ENCODE measurements around the gene PDE4B.

The PDE4B gene

DNA sequence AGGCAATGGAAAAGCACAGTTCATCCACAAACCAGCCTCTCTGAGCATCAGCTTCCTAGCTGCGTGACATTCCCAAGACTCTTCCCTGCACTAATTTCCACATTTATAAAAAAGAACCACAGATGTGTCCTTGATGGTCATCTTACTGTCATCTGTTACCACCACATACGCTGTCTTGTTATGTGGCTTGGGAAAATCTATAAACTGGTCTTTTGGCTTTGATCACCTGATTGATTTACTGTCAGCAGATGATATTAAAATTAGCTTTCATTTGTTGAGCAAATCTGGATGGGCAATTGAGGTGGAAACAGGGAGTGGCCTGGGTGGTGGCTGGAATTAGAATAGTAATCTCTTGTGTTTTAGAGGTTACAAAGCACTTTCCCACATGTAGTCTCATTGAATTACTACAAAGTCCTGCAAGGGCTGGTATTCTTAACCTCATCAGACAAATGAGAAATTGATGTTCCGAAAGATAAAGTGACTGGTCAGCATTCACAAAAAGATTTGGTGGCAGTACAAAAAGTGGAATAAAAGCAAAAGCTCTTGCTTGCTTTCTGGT, 509.6 kb downstream of the PDE4B start:
- H3K9ac ChIP-seq (ENCODE audit: low read depth, low read length), result no peak overlapping the region
- no peaks in the 10 kb centered on the region for H3K4me1 ChIP-seq (ENCODE audit: insufficient read depth, low read length)
- H3K27ac ChIP-seq (ENCODE audit: low read length), result no peak overlapping the region
- H3K4me3 ChIP-seq (ENCODE audit: low read length), result no peak overlapping the region
- no peaks in the 10 kb centered on the region for H3K27me3 ChIP-seq (ENCODE audit: insufficient read depth, low read length)
- no peaks in the 10 kb centered on the region for H3K36me3 ChIP-seq (ENCODE audit: insufficient read depth, low read depth, low read length)
- no peaks in the 10 kb centered on the region for H3K9me3 ChIP-seq (ENCODE audit: insufficient read depth, low read depth, low read length)

DNA sequence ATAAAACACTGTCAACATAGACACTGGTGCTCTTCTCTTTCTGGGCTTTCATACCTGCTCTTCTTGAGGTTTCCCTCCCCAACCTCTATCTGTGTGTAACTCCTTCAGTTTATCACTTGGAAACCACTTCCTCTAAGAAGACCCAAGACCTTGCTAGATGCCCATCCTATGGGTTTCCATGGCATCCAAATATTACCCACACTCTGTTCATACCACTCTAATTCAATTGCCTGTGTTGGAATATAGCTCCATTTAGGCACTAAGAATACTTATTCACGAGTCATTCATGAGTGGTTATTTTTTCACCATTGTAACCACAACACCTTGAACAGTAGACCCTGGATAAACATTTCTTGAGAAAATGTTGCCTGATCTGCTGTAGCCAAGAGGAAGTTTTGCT, 510.1 kb downstream of the PDE4B start:
- Histone ChIP-seq H3K4me3 (ENCODE audit: low read length) (no peak overlapping the region), H3K27ac (ENCODE audit: low read length) (no peak overlapping the region), H3K9ac (ENCODE audit: low read depth, low read length) (no peak overlapping the region), H3K27me3 (ENCODE audit: insufficient read depth, low read length) (no peaks in the 10 kb centered on the region), H3K36me3 (ENCODE audit: insufficient read depth, low read depth, low read length) (no peaks in the 10 kb centered on the region), H3K9me3 (ENCODE audit: insufficient read depth, low read depth, low read length) (no peaks in the 10 kb centered on the region), H3K4me1 (ENCODE audit: insufficient read depth, low read length) (no peaks in the 10 kb centered on the region)

DNA sequence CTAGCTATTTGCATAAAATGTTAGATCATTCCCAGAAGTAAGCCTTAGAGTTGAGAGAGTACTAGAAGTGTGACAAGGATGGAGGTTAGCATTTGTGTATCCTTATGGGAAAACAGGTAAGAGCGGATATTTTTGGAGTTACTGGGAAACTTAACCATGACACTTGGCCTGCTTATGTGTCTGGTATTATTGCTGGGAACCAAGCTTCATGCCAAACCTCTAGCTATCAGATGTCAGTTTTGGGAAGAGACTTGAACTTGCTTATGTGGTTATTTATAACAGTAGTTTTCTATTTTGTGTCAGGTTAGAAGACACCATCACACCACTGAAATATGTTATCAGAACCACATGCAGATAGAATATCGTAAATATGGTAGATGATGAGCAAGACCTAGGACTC, 511.0 kb downstream of the PDE4B start:
- Histone ChIP-seq H3K27me3 (ENCODE audit: insufficient read depth, low read length) (no peaks in the 10 kb centered on the region), H3K4me3 (ENCODE audit: low read length) (no peak overlapping the region), H3K4me1 (ENCODE audit: insufficient read depth, low read length) (no peaks in the 10 kb centered on the region), H3K27ac (ENCODE audit: low read length) (no peak overlapping the region), H3K36me3 (ENCODE audit: insufficient read depth, low read depth, low read length) (no peaks in the 10 kb centered on the region), H3K9ac (ENCODE audit: low read depth, low read length) (no peak overlapping the region), H3K9me3 (ENCODE audit: insufficient read depth, low read depth, low read length) (no peaks in the 10 kb centered on the region)

DNA sequence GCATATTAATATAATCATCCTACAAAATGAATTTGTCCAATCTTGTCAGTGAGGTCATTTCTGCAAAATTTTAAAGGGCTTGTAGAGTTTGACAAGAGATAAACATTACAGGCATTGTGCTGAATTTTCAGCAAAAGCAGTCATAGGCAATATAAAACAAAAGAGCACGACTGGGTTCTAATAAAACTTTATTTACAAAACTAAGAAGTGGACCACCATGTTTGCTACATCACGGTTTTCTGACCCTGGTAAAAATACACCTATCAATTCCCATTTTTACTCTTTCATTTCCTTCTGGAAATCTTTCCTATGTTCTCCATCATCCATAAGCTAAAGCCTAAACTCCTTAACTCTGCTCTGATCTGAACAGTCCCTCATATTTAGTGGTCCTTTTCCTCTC, 511.4 kb downstream of the PDE4B start:
- Histone ChIP-seq H3K36me3 (ENCODE audit: insufficient read depth, low read depth, low read length) (no peaks in the 10 kb centered on the region), H3K27ac (ENCODE audit: low read length) (no peak overlapping the region), H3K4me3 (ENCODE audit: low read length) (no peak overlapping the region), H3K9me3 (ENCODE audit: insufficient read depth, low read depth, low read length) (no peaks in the 10 kb centered on the region), H3K9ac (ENCODE audit: low read depth, low read length) (no peak overlapping the region), H3K4me1 (ENCODE audit: insufficient read depth, low read length) (no peaks in the 10 kb centered on the region), H3K27me3 (ENCODE audit: insufficient read depth, low read length) (no peaks in the 10 kb centered on the region)

DNA sequence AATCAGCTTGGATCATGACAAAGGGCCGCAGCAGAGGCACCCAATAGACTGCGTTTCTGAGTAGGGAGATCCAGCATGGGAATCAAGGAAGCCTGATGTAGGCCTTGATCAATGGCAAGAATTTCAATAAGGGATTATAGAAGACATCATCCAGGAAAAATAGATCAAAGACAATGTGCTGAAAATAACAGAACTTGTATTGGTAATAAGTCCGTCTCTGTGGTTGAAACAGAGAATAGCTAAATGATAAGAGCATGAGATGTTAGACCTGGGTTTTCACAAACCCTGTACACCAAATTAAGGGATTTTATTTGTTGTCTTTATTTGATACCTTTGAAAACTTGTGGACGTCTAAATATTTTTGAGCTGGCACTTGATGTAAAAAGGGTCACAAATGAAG, 513.2 kb downstream of the PDE4B start:
- Histone ChIP-seq H3K4me1 (ENCODE audit: insufficient read depth, low read length) (no peaks in the 10 kb centered on the region), H3K9me3 (ENCODE audit: insufficient read depth, low read depth, low read length) (no peaks in the 10 kb centered on the region), H3K4me3 (ENCODE audit: low read length) (no peak overlapping the region), H3K27me3 (ENCODE audit: insufficient read depth, low read length) (no peaks in the 10 kb centered on the region), H3K27ac (ENCODE audit: low read length) (no peak overlapping the region), H3K9ac (ENCODE audit: low read depth, low read length) (no peak overlapping the region), H3K36me3 (ENCODE audit: insufficient read depth, low read depth, low read length) (no peaks in the 10 kb centered on the region)

DNA sequence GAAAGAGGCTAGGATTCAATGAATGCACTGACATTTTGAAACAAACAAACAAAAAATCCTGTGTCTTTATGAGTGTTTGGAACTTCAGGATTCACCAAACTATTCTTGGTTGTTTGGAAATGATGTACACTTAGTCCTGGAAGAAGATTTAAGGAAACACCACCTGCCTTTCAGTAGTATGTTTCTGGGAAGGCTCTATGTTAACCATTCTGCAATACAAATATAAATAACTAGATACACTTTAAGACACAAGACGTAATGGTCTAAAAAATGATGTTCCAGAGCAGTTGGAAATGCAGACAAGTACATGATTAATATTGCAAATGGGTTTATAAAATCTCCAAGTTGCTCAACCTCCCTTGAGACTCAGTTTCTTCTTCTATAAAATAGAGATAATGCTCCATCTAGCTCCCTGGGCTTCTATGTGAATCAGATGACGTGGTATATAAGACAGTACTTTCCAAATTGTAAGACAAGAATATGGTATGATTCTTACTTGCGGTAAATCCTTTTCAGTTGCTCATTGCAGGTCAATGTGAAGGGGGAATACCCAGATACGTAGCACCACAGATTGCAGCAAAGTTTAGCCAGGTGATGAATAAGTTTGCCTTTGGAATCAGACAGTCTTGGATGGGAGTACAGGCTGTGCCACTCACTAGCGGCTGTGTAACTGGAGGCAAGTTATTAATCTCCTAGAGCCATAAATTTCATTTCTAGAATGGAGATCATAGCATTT, 516.5 kb downstream of the PDE4B start:
- no peaks in the 10 kb centered on the region for H3K27me3 ChIP-seq (ENCODE audit: insufficient read depth, low read length)
- no peak overlapping the region for H3K4me3 ChIP-seq (ENCODE audit: low read length)
- H3K4me1 ChIP-seq (ENCODE audit: insufficient read depth, low read length), result no peaks in the 10 kb centered on the region
- no peak overlapping the region for H3K9ac ChIP-seq (ENCODE audit: low read depth, low read length)
- no peaks in the 10 kb centered on the region for H3K9me3 ChIP-seq (ENCODE audit: insufficient read depth, low read depth, low read length)
- H3K27ac ChIP-seq (ENCODE audit: low read length), result no peak overlapping the region
- no peaks in the 10 kb centered on the region for H3K36me3 ChIP-seq (ENCODE audit: insufficient read depth, low read depth, low read length)

DNA sequence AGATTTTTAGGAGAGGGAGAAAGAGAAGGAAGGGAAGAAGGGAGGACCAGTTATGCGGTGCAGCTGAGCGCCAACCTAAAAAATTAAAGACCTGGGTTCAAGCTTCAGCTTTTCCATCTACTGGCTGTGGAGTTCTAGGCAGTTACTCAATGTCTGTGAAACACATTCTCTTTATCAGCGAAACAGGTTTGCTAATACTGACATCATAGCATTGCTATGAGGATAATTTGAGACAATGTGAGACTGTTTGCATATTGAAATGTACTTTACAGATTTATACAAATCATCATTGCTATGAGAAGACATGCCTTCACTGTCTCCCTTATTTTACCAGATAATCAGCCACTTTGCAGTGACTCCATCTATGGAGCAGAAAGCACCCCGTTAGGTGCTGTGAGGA, 518.4 kb downstream of the PDE4B start:
- H3K27ac ChIP-seq (ENCODE audit: low read length), result no peak overlapping the region

DNA sequence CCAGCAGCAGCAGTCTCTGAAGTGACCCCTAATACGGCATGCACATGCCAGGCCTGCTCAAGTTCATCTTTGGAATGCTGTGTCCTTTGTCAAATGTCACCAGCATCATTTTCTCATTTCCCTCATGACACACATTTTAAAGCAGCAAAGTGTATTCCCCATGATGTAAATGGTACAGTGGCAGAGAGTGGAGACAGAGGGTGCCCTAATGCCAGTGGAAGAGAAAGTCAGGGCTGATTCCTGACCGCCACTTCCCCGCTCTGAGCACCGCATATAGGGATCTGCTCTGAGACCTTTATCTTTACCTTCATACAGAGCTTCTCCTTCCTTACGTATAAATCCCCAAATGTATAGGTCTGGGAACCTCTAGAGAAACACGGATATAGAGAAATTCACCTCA, 518.9 kb downstream of the PDE4B start:
- Histone ChIP-seq H3K9ac (ENCODE audit: low read depth, low read length) (no peak overlapping the region), H3K4me1 (ENCODE audit: insufficient read depth, low read length) (no peaks in the 10 kb centered on the region), H3K9me3 (ENCODE audit: insufficient read depth, low read depth, low read length) (no peaks in the 10 kb centered on the region), H3K36me3 (ENCODE audit: insufficient read depth, low read depth, low read length) (no peaks in the 10 kb centered on the region), H3K27me3 (ENCODE audit: insufficient read depth, low read length) (no peaks in the 10 kb centered on the region), H3K27ac (ENCODE audit: low read length) (no peak overlapping the region), H3K4me3 (ENCODE audit: low read length) (no peak overlapping the region)

More for the DNA sequence above, 518.4 kb downstream of the PDE4B start:
- no peaks in the 10 kb centered on the region for H3K4me1 ChIP-seq (ENCODE audit: insufficient read depth, low read length)
- H3K4me3 ChIP-seq (ENCODE audit: low read length), result no peak overlapping the region
- H3K9me3 ChIP-seq (ENCODE audit: insufficient read depth, low read depth, low read length), result no peaks in the 10 kb centered on the region
- no peaks in the 10 kb centered on the region for H3K36me3 ChIP-seq (ENCODE audit: insufficient read depth, low read depth, low read length)
- H3K27me3 ChIP-seq (ENCODE audit: insufficient read depth, low read length), result no peaks in the 10 kb centered on the region
- H3K9ac ChIP-seq (ENCODE audit: low read depth, low read length), result no peak overlapping the region

DNA sequence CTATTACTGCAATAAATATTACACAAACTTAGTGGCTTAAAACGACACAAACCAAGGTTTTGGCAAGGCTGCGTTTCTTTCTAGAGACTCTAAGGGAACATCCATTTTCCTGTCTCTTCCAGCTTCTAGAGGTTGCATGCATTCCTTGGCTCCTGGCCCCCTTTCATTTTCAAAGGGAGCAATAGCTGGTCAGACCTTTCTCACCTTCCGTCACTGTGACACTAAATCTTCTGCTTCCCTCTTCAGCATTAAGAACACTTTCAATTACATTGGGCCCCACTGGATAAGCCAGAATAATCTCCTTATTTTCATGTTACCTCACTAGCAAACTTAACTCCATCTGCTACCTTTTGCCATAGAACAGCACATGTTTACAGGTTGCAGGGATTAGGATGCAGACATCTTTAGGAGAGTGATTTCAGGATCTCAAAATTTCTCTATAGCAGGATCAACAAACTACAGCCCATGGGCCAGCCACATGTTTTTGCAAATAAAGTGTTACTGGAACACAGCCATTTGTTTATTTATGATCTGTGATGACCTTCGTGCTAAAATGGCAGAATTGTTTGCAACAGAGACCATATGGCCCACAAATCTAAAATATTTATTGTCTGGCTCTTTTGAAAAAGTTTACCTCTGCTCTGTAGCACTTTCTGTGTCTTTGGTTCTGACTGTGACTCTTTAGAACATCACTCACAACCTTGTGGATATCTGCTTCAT, 519.7 kb downstream of the PDE4B start:
- H3K27me3 ChIP-seq (ENCODE audit: insufficient read depth, low read length), result no peaks in the 10 kb centered on the region
- H3K9ac ChIP-seq (ENCODE audit: low read depth, low read length), result no peak overlapping the region
- no peaks in the 10 kb centered on the region for H3K4me1 ChIP-seq (ENCODE audit: insufficient read depth, low read length)
- no peak overlapping the region for H3K27ac ChIP-seq (ENCODE audit: low read length)
- no peaks in the 10 kb centered on the region for H3K36me3 ChIP-seq (ENCODE audit: insufficient read depth, low read depth, low read length)
- H3K4me3 ChIP-seq (ENCODE audit: low read length), result no peak overlapping the region
- H3K9me3 ChIP-seq (ENCODE audit: insufficient read depth, low read depth, low read length), result no peaks in the 10 kb centered on the region

DNA sequence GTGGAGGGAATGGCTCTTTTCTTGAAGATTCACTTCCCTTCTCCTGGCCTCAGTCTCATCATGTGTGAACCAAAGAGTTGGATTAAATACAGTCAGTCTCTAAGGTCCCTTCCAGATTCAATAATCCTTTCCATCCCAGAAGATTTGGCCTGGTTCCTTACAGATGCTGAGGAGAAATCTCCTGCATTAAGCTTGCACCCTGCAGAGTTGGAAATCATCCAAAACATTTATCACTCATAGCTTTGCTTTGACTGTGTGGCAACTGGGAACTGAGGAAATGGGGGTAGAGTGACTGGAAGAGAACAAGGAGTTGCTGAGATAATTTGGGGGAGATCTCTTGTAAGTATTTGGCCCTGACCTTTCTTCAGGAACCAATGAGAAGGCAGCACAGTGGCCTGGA, 520.7 kb downstream of the PDE4B start:
- Histone ChIP-seq H3K9ac (ENCODE audit: low read depth, low read length) (no peak overlapping the region), H3K27ac (ENCODE audit: low read length) (no peak overlapping the region), H3K36me3 (ENCODE audit: insufficient read depth, low read depth, low read length) (no peaks in the 10 kb centered on the region), H3K27me3 (ENCODE audit: insufficient read depth, low read length) (no peaks in the 10 kb centered on the region), H3K4me1 (ENCODE audit: insufficient read depth, low read length) (no peaks in the 10 kb centered on the region), H3K9me3 (ENCODE audit: insufficient read depth, low read depth, low read length) (no peaks in the 10 kb centered on the region), H3K4me3 (ENCODE audit: low read length) (no peak overlapping the region)

DNA sequence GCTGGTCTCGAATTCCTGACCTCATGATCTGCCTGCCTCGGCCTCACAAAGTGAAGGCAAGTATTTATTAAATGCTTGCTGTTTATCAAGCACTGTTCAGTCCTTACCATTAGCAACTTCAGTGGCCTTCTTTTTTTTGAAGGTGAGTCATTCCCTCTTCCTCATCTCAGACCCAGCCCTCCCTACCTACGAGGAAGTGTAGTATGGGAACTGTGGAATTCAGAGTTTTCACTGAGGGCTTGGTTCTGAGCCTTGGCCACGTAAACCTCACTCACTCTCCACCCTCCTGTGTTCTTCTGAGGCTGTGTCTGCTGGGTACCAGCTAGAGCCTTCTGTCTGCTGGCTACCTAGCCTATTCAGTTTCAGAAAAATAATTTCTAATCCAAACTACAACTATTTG, 523.0 kb downstream of the PDE4B start:
- Histone ChIP-seq H3K27ac (ENCODE audit: low read length) (no peak overlapping the region), H3K4me1 (ENCODE audit: insufficient read depth, low read length) (no peaks in the 10 kb centered on the region), H3K9me3 (ENCODE audit: insufficient read depth, low read depth, low read length) (no peaks in the 10 kb centered on the region), H3K36me3 (ENCODE audit: insufficient read depth, low read depth, low read length) (no peaks in the 10 kb centered on the region), H3K4me3 (ENCODE audit: low read length) (no peak overlapping the region), H3K9ac (ENCODE audit: low read depth, low read length) (no peak overlapping the region), H3K27me3 (ENCODE audit: insufficient read depth, low read length) (no peaks in the 10 kb centered on the region)
